HEK293 (cell line): ENCODE data around the gene HOTAIR.

Experiments used
- ATF2 ChIP-seq: fragments of 450-650 bp; formaldehyde crosslinking; IDR thresholded peaks from 2 replicates; pipeline ENCODE4 v1.5.1; 2016; ENCODE audit warnings: missing biosample characterization, missing genetic modification characterization, low read depth
- BCL11A ChIP-seq: fragments of 450-650 bp; formaldehyde crosslinking; IDR thresholded peaks from 2 replicates; pipeline ENCODE4 v1.5.1; 2016; ENCODE audit warnings: low read depth, missing biosample characterization, missing genetic modification characterization
- CTCF ChIP-seq: fragments of 450-650 bp; formaldehyde crosslinking; IDR thresholded peaks from 2 replicates; pipeline ENCODE4 v1.5.1; 2016; ENCODE audit warnings: missing biosample characterization, missing genetic modification characterization
- EGR2 ChIP-seq: fragments of 450-650 bp; formaldehyde crosslinking; IDR thresholded peaks from 2 replicates; pipeline ENCODE4 v1.5.1; 2016; ENCODE audit warnings: low read depth, missing biosample characterization, missing genetic modification characterization
- KLF10 ChIP-seq: fragments of 450-650 bp; IDR thresholded peaks from 2 replicates; pipeline ENCODE4 v1.5.1; 2018; ENCODE audit warnings: missing biosample characterization, mild to moderate bottlenecking, missing genetic modification characterization
- PRDM1 ChIP-seq: fragments of 450-650 bp; formaldehyde crosslinking; IDR thresholded peaks from 2 replicates; pipeline ENCODE4; 2016; ENCODE audit warnings: missing biosample characterization, missing genetic modification characterization
- SETDB1 ChIP-seq: IDR thresholded peaks from one replicate; pipeline ENCODE4 v1.6.1; 2017; ENCODE audit warnings: mild to moderate bottlenecking, low read length, moderate library complexity, mixed read lengths; ENCODE audit not compliant: insufficient read length
- WT1 ChIP-seq: fragments of 450-650 bp; formaldehyde crosslinking; IDR thresholded peaks from 2 replicates; pipeline ENCODE4 v1.5.1; 2016; ENCODE audit warnings: missing biosample characterization, missing genetic modification characterization
- YY1 ChIP-seq: fragments of 450-650 bp; formaldehyde crosslinking; IDR thresholded peaks from 2 replicates; pipeline ENCODE4 v1.5.1; 2018; ENCODE audit warnings: missing biosample characterization, missing genetic modification characterization
- ZBTB17 ChIP-seq: fragments of 450-650 bp; formaldehyde crosslinking; IDR thresholded peaks from 2 replicates; pipeline ENCODE4 v1.5.1; 2016; ENCODE audit warnings: missing biosample characterization, missing genetic modification characterization
- ZBTB44 ChIP-seq: fragments of 450-650 bp; IDR thresholded peaks from 2 replicates; pipeline ENCODE4 v1.5.1; 2018; ENCODE audit warnings: missing biosample characterization, mild to moderate bottlenecking, missing genetic modification characterization
- ZFHX2 ChIP-seq: fragments of 450-650 bp; formaldehyde crosslinking; conservative IDR thresholded peaks from 2 replicates; pipeline ENCODE4 v1.5.1; 2016; ENCODE audit warnings: missing biosample characterization, missing genetic modification characterization
- ZNF112 ChIP-seq: fragments of 450-650 bp; formaldehyde crosslinking; IDR thresholded peaks from 2 replicates; pipeline ENCODE4 v1.5.0; 2017; ENCODE audit warnings: missing biosample characterization, missing genetic modification characterization
- ZNF133 ChIP-seq: fragments of 450-650 bp; formaldehyde crosslinking; IDR thresholded peaks from 2 replicates; pipeline ENCODE4 v1.5.1; 2016; ENCODE audit warnings: missing biosample characterization, missing genetic modification characterization
- ZNF138 ChIP-seq: fragments of 450-650 bp; formaldehyde crosslinking; IDR thresholded peaks from 2 replicates; pipeline ENCODE4 v1.5.1; 2016; ENCODE audit warnings: missing biosample characterization, missing genetic modification characterization, borderline replicate concordance
- ZNF202 ChIP-seq: fragments of 450-650 bp; formaldehyde crosslinking; IDR thresholded peaks from 2 replicates; pipeline ENCODE4 v1.5.1; 2016; ENCODE audit warnings: missing biosample characterization, missing genetic modification characterization, borderline replicate concordance
- ZNF239 ChIP-seq: fragments of 450-650 bp; formaldehyde crosslinking; IDR thresholded peaks from 2 replicates; pipeline ENCODE4 v1.5.1; 2016; ENCODE audit warnings: missing biosample characterization, missing genetic modification characterization
- ZNF280D ChIP-seq: fragments of 450-650 bp; formaldehyde crosslinking; IDR thresholded peaks from 2 replicates; pipeline ENCODE4 v1.5.1; 2016; ENCODE audit warnings: missing biosample characterization, missing genetic modification characterization
- ZNF335 ChIP-seq: fragments of 450-650 bp; formaldehyde crosslinking; conservative IDR thresholded peaks from 2 replicates; pipeline ENCODE4 v1.5.1; 2016; ENCODE audit warnings: missing biosample characterization, missing genetic modification characterization
- ZNF362 ChIP-seq: fragments of 450-650 bp; formaldehyde crosslinking; IDR thresholded peaks from 2 replicates; pipeline ENCODE4 v1.5.1; 2016; ENCODE audit warnings: missing biosample characterization, missing genetic modification characterization
- ZNF391 ChIP-seq: fragments of 450-650 bp; formaldehyde crosslinking; IDR thresholded peaks from 2 replicates; pipeline ENCODE4 v1.5.1; 2016; ENCODE audit warnings: low read depth, missing biosample characterization, missing genetic modification characterization, borderline replicate concordance
- ZNF473 ChIP-seq: fragments of 450-650 bp; formaldehyde crosslinking; IDR thresholded peaks from 2 replicates; pipeline ENCODE4 v1.5.1; 2017; ENCODE audit warnings: missing biosample characterization, missing genetic modification characterization
- ZNF48 ChIP-seq: fragments of 450-650 bp; formaldehyde crosslinking; IDR thresholded peaks from 2 replicates; pipeline ENCODE4 v1.5.1; 2016; ENCODE audit warnings: missing biosample characterization, missing genetic modification characterization
- ZNF501 ChIP-seq: fragments of 450-650 bp; formaldehyde crosslinking; IDR thresholded peaks from 2 replicates; pipeline ENCODE4 v1.5.1; 2016; ENCODE audit warnings: missing biosample characterization, missing genetic modification characterization
- ZNF529 ChIP-seq: fragments of 450-650 bp; formaldehyde crosslinking; IDR thresholded peaks from 2 replicates; pipeline ENCODE4 v1.5.1; 2017; ENCODE audit warnings: missing genetic modification characterization, missing biosample characterization; ENCODE audit not compliant: insufficient replicate concordance
- ZNF544 ChIP-seq: fragments of 450-650 bp; formaldehyde crosslinking; IDR thresholded peaks from 2 replicates; pipeline ENCODE4 v1.5.0; 2017; ENCODE audit warnings: missing biosample characterization, missing genetic modification characterization
- ZNF560 ChIP-seq: fragments of 450-650 bp; formaldehyde crosslinking; IDR thresholded peaks from 2 replicates; pipeline ENCODE4 v1.5.1; 2017; ENCODE audit warnings: missing biosample characterization, missing genetic modification characterization, borderline replicate concordance
- ZNF677 ChIP-seq: fragments of 450-650 bp; IDR thresholded peaks from 2 replicates; pipeline ENCODE4 v1.5.0; 2018; ENCODE audit warnings: missing biosample characterization, mild to moderate bottlenecking, missing genetic modification characterization, moderate library complexity
- ZNF76 ChIP-seq: fragments of 450-650 bp; formaldehyde crosslinking; IDR thresholded peaks from 2 replicates; pipeline ENCODE4; 2016; ENCODE audit warnings: low read depth, missing biosample characterization, missing genetic modification characterization, borderline replicate concordance
- ZNF785 ChIP-seq: fragments of 450-650 bp; formaldehyde crosslinking; IDR thresholded peaks from 2 replicates; pipeline ENCODE4 v1.5.1; 2016; ENCODE audit warnings: missing biosample characterization, missing genetic modification characterization
- ZNF792 ChIP-seq: fragments of 450-650 bp; formaldehyde crosslinking; IDR thresholded peaks from 2 replicates; pipeline ENCODE4 v1.5.1; 2016; ENCODE audit warnings: missing biosample characterization, missing genetic modification characterization
- ZSCAN30 ChIP-seq: fragments of 450-650 bp; IDR thresholded peaks from 2 replicates; pipeline ENCODE4 v1.5.1; 2018; ENCODE audit warnings: missing biosample characterization, mild to moderate bottlenecking, missing genetic modification characterization, moderate library complexity

The HOTAIR gene

GRCh38 chr12:53969588-53970259 is 5.0 kb downstream of the HOTAIR start (continued):
- TF ChIP-seq ZBTB44 (tag by site-specific recombination) (no peak), ZNF239 (no peak), ZFHX2 (peak; percentile 59), ATF2 (no peak), ZNF335 (tag by site-specific recombination) (no peak), ZNF501 (tag by site-specific recombination) (no peak), ZNF280D (no peak), SETDB1 (no peak), ZNF391 (no peak), ZNF544 (tag by site-specific recombination) (no peak), ZNF362 (no peak), ZNF785 (tag by site-specific recombination) (no peak), PRDM1 (tag by site-specific recombination) (peak; percentile 82), ZNF76 (tag by site-specific recombination) (no peak), ZNF677 (tag by site-specific recombination) (no peak), ZNF792 (no peak), WT1 (tag by site-specific recombination) (no peak), ZNF133 (tag by site-specific recombination) (peak; percentile 70), ZNF138 (tag by site-specific recombination) (no peak), ZSCAN30 (tag by site-specific recombination) (no peak), ZNF48 (no peak), ZNF560 (tag by site-specific recombination) (no peak), CTCF (tag by site-specific recombination) (no peak), ZNF112 (tag by site-specific recombination) (no peak), ZNF473 (tag by site-specific recombination) (no peak), BCL11A (0 out of 2 replicates have a peak, but pooled peaks have one; percentile 1), KLF10 (no peak), ZNF529 (tag by site-specific recombination) (no peak), ZNF202 (tag by site-specific recombination) (no peak), ZBTB17 (tag by site-specific recombination) (peak; percentile 53; the same call in 1 of the 2 replicates), EGR2 (tag by site-specific recombination) (peak; percentile 52; the same call in 1 of the 2 replicates), YY1 (tag by site-specific recombination) (no peak)
